Neural progenitor cell (in vitro differentiated cells): ENCODE measurements around the gene CTTN. TPM values are rescaled to one million over a fixed set of nuclear protein-coding genes. Genes with fewer than 3 reads are reported as not detected.

ENCODE experiments used
- DNase-seq: peaks from one replicate; pipeline ENCODE4 v3.0.0-alpha.2; 2016; ENCODE audit warnings: low spot score
- H2AFZ ChIP-seq: fragments of 200-600 bp; sonication (generic); replicated peaks from 2 replicates; pipeline ENCODE4 v1.6.1; 2016; ENCODE audit warnings: antibody characterized with exemption
- H3F3A ChIP-seq: fragments of 200-600 bp; sonication (generic); 2 replicates; pipeline ENCODE4 v1.6.1; 2016; ENCODE audit warnings: antibody characterized with exemption, low read depth
- H3K27ac ChIP-seq: fragments of 200-600 bp; sonication (generic); 2 replicates; pipeline ENCODE4 v1.5.1; 2016; ENCODE audit warnings: mild to moderate bottlenecking
- H3K27me3 ChIP-seq: fragments of 200-600 bp; sonication (generic); 2 replicates; pipeline ENCODE4 v1.6.1; 2016; ENCODE audit warnings: mild to moderate bottlenecking, moderate library complexity
- H3K36me3 ChIP-seq: fragments of 200-600 bp; sonication (generic); 2 replicates; pipeline ENCODE4 v1.5.1; 2016
- H3K4me1 ChIP-seq: fragments of 200-600 bp; sonication (generic); 2 replicates; pipeline ENCODE4 v1.6.1; 2016; ENCODE audit warnings: mixed run types
- H3K4me2 ChIP-seq: fragments of 200-600 bp; sonication (generic); 2 replicates; pipeline ENCODE4 v1.6.1; 2016
- H3K4me3 ChIP-seq: fragments of 200-600 bp; sonication (generic); 2 replicates; pipeline ENCODE4 v1.5.1; 2016
- H3K79me2 ChIP-seq: fragments of 200-600 bp; sonication (generic); 2 replicates; pipeline ENCODE4 v1.6.1; 2016; ENCODE audit warnings: low read depth
- H3K9ac ChIP-seq: fragments of 200-600 bp; sonication (generic); 2 replicates; pipeline ENCODE4 v1.6.1; 2016
- H3K9me3 ChIP-seq: fragments of 200-600 bp; sonication (generic); 2 replicates; pipeline ENCODE4 v1.5.1; 2016; ENCODE audit warnings: low read depth
- H4K20me1 ChIP-seq: fragments of 200-600 bp; sonication (generic); 2 replicates; pipeline ENCODE4 v1.6.1; 2016; ENCODE audit warnings: low read depth
- H3K27ac Mint-ChIP-seq: 3 replicates; pipeline ENCODE4 v1.8.0; 2021; ENCODE audit warnings: mixed read lengths
- H3K27me3 Mint-ChIP-seq: 2 replicates; pipeline ENCODE4 v1.8.0; 2022; ENCODE audit warnings: low read depth, mild to moderate bottlenecking, inconsistent platforms, moderate library complexity, mixed read lengths; ENCODE audit not compliant: insufficient read depth
- H3K36me3 Mint-ChIP-seq: 3 replicates; pipeline ENCODE4 v1.8.0; 2021; ENCODE audit warnings: mixed read lengths
- H3K4me1 Mint-ChIP-seq: 3 replicates; pipeline ENCODE4 v1.8.0; 2021; ENCODE audit warnings: mixed read lengths
- H3K4me3 Mint-ChIP-seq: 3 replicates; pipeline ENCODE4 v1.8.0; 2021; ENCODE audit warnings: mild to moderate bottlenecking, moderate library complexity, mixed read lengths
- H3K9me3 Mint-ChIP-seq: 3 replicates; pipeline ENCODE4 v1.8.0; 2020; ENCODE audit warnings: mixed read lengths
- EZH2 ChIP-seq: fragments of 200-600 bp; sonication (generic); IDR thresholded peaks from 2 replicates; pipeline ENCODE4 v1.6.1; 2017; ENCODE audit warnings: antibody characterized with exemption, mild to moderate bottlenecking, moderate library complexity
- EZH2phosphoT487 ChIP-seq: fragments of 200-600 bp; sonication (generic); IDR thresholded peaks from 2 replicates; pipeline ENCODE4 v1.6.1; 2017; ENCODE audit warnings: antibody characterized with exemption
- total RNA-seq: library from RNA; depleted of rRNA; stranded (reverse); fragments of >200 nt; gene quantifications from 2 replicates; pipeline ENCODE4 v1.2.3, GENCODE V29; 2015; ENCODE audit warnings: low replicate concordance
- TF ChIP-seq, protein P1 (sequence below): fragments of 200-600 bp; sonication (generic); IDR thresholded peaks from 2 replicates; pipeline ENCODE4 v1.5.1; 2017; ENCODE audit warnings: antibody characterized with exemption, mild to moderate bottlenecking

Gene CTTN
- total RNA-seq, 1 donor from 2014 or later: 200 TPM

DNA sequence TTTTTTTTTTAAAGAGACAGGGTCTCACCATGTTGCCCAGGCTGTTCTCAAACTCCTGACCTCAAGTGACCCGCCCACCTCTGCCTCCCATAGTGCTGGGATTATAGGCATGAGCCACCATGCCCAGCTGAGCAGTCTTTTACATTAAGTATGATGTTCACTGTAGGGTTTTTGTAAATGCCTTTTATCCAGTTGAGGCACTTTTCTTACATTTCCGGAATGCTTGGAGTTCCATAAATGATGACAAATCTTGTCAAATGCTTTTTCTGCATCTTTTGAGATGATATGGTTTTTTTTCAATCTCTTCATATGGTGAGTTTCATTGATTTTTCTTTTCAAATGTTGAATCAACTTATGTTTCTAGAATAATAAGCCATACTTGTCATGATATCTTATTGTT is 29.4 kb upstream of the CTTN start:
- Histone ChIP-seq H4K20me1 (no peaks in the 10 kb centered on the region), H3K79me2 (peaks cover 17% of the 10 kb centered on the region), H3K4me1 (no peaks in the 10 kb centered on the region), H3K36me3 (no peaks in the 10 kb centered on the region), H3K4me3 (no peak overlapping the region), H2AFZ (no peak overlapping the region), H3F3A (no peaks in the 10 kb centered on the region), H3K9ac (no peak overlapping the region), H3K4me2 (no peak overlapping the region), H3K27me3 (no peaks in the 10 kb centered on the region), H3K27ac (no peak overlapping the region), H3K9me3 (no peaks in the 10 kb centered on the region)
- Mint-ChIP-seq H3K9me3 (peaks cover 7% of the 10 kb centered on the region), H3K4me3 (no peak overlapping the region), H3K36me3 (peaks cover 41% of the 10 kb centered on the region), H3K4me1 (peaks cover 10% of the 10 kb centered on the region), H3K27ac (no peak overlapping the region), H3K27me3 (no peaks in the 10 kb centered on the region)
- TF ChIP-seq, protein P1, sequence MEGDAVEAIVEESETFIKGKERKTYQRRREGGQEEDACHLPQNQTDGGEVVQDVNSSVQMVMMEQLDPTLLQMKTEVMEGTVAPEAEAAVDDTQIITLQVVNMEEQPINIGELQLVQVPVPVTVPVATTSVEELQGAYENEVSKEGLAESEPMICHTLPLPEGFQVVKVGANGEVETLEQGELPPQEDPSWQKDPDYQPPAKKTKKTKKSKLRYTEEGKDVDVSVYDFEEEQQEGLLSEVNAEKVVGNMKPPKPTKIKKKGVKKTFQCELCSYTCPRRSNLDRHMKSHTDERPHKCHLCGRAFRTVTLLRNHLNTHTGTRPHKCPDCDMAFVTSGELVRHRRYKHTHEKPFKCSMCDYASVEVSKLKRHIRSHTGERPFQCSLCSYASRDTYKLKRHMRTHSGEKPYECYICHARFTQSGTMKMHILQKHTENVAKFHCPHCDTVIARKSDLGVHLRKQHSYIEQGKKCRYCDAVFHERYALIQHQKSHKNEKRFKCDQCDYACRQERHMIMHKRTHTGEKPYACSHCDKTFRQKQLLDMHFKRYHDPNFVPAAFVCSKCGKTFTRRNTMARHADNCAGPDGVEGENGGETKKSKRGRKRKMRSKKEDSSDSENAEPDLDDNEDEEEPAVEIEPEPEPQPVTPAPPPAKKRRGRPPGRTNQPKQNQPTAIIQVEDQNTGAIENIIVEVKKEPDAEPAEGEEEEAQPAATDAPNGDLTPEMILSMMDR: no peak
- TF ChIP-seq EZH2phosphoT487 (no peak), EZH2 (no peak)
- no peak for DNase-seq

DNA sequence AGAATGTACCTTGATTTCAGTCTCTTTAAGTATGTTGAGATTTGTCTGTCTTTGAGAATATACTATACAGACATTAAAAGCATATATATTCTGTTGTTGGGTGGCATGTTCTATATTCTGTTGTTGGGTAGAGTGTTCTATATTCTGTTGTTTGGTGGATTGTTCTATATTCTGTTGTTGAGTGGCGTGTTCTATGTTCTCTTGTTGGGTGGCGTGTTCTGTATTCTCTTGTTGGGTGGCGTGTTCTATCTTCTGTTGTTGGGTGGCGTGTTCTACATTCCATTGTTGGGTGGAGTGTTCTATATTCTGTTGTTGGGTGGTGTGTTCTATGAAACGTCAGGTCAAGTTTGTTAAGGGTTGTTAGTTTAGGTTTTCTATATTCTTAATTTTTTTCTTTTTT is 27.1 kb upstream of the CTTN start:
- Histone ChIP-seq H3K79me2 (peaks cover 17% of the 10 kb centered on the region), H3K9ac (no peak overlapping the region), H3F3A (no peaks in the 10 kb centered on the region), H3K4me1 (no peaks in the 10 kb centered on the region), H4K20me1 (no peaks in the 10 kb centered on the region), H3K4me3 (no peak overlapping the region), H2AFZ (no peak overlapping the region), H3K36me3 (peaks cover 2% of the 10 kb centered on the region), H3K27me3 (no peaks in the 10 kb centered on the region), H3K27ac (no peak overlapping the region), H3K4me2 (no peak overlapping the region), H3K9me3 (no peaks in the 10 kb centered on the region)
- H3K27me3 Mint-ChIP-seq: no peaks in the 10 kb centered on the region
- TF ChIP-seq EZH2phosphoT487 (no peak), EZH2 (no peak)
- TF ChIP-seq, protein P1: no peak
- no peak overlapping the region for H3K4me3 Mint-ChIP-seq
- H3K27ac Mint-ChIP-seq: no peak overlapping the region
- H3K9me3 Mint-ChIP-seq: peaks cover 7% of the 10 kb centered on the region
- peaks cover 30% of the 10 kb centered on the region for H3K36me3 Mint-ChIP-seq
- no peak for DNase-seq
- no peaks in the 10 kb centered on the region for H3K4me1 Mint-ChIP-seq

DNA sequence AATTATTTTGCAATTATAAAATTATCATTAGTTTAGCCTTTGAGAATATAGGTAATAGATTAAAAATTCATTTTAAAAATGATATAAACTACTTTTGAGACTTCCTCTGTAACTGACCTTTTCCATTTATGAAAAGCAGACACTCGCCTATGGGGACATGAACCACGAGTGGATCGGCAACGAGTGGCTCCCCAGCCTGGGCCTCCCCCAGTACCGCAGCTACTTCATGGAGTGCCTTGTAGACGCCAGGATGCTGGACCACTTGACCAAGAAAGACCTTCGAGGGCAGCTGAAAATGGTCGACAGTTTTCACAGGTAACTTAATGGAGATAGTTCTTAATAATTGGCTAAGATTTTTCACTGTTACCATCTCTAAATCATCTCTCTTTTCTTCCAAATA is 26.3 kb upstream of the CTTN start:
- DNase-seq: no peak
- H3K9me3 Mint-ChIP-seq: peaks cover 7% of the 10 kb centered on the region
- H3K27me3 Mint-ChIP-seq: no peaks in the 10 kb centered on the region
- Histone ChIP-seq H3F3A (no peaks in the 10 kb centered on the region), H4K20me1 (no peaks in the 10 kb centered on the region), H3K9me3 (no peaks in the 10 kb centered on the region), H3K27ac (no peak overlapping the region), H3K36me3 (peaks cover 5% of the 10 kb centered on the region), H3K79me2 (peaks cover 17% of the 10 kb centered on the region), H3K9ac (no peak overlapping the region), H3K4me2 (no peak overlapping the region), H2AFZ (no peak overlapping the region), H3K4me3 (no peak overlapping the region), H3K27me3 (no peaks in the 10 kb centered on the region), H3K4me1 (no peaks in the 10 kb centered on the region)
- peaks cover 33% of the 10 kb centered on the region for H3K36me3 Mint-ChIP-seq
- H3K4me3 Mint-ChIP-seq: no peak overlapping the region
- TF ChIP-seq EZH2 (no peak), EZH2phosphoT487 (no peak)
- TF ChIP-seq, protein P1: no peak
- H3K27ac Mint-ChIP-seq: no peak overlapping the region
- H3K4me1 Mint-ChIP-seq: no peaks in the 10 kb centered on the region
